CD4-positive, alpha-beta T cell treated with Interleukin-21 for 1 hour (primary cell): ENCODE measurements around the gene NYNRIN.

Experiments used
- DNase-seq: peaks from one replicate; pipeline ENCODE4 v3.0.0-alpha.2; 2020

Gene NYNRIN

DNA sequence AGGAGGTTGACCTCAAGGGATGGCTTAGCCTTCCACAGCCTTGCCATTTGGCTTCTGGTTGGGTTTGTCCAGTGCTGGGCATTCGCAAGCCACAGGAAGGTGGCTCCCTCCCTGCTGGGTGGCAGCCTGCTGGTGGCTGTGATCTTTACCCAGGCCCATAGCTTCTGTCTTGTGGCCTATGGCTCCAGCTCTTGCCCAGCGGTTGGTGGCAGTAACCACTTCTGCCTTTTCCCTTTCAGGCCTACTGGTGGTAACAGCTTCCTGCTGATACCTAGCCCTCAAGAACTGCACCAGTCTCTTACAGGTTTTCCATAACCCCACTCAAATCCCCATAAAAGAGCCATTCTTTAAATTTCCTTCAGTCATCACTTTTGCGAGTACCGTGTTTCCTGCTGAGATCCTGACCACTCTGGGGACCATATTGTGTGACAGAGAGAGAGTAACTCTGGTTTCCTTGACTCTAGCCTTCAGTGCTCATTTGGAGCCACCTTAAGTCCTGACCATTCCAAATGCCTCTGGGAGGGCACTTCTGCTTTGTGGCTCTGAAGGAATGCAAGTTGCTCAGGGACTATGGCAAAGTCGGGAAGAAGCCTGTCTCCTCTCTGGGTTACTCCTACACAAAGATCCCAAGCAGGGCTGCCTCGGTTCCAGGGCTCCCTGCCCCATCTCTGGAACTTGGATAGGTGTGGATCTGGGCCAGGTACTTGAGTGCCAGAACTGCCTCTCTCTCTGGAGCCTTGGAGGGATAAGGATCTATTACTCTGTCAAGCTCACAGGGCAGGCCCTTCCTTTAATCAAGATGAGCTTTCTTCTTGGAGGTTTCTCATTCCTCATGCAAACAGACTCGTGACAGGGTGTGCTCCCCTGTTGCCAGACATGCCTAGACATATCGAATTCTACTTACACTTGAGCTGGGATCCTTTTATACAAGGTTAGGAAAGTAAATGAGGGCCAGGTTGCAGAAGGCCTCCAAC lies 2.9 kb upstream of the NYNRIN start:
- no peak for DNase-seq

DNA sequence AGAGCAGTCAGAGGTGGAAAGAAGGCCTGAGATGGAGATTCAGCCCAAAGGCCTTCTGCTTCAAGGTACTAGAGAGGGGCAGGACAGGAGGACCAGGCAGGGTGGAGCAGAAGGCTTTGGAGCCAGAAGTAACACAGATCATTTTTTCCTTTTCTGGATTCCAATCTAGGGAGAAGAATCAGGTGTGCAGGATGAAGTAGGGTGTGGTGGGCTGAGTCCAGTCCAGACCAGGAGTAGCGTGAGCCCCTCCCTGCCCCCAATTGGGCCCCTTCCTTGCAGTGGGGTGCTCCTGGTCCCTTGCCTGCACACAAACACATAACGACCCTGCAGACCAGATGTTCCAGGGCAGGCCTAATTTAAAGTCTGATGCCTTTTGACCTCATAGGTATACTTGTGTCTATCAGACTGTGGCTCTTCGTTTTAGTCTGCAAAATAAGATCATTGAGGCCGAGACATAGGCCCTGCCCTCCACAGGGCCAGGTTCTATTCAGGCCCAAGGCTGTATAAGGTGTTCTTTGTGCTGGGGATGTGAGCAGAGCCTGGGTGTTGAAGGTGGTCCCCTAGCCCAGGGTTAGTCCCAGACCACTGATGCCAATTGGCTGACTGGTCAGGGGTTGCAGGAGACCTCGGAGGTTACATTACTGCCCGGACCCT lies 1.0 kb upstream of the NYNRIN start:
- DNase-seq, result no peak

DNA sequence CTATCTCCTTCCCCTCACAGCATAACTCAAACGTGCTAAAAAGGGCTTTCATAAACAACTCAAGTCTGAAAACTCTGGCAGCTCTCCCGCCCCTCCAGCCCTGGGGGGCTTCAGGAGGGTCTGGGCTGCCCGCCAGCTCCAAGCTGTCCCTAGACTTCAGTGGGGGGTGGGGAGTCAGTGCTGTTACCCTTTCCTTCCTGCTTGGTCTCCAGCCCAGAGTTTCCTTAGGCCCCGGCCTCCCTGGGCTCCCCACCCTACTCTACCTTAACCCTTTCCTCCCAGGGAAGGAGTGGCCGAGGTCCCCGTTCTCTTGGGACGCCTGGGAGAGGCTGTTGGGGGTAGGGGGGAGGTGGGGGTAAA lies 530 bp upstream of the NYNRIN start:
- no peak for DNase-seq

DNA sequence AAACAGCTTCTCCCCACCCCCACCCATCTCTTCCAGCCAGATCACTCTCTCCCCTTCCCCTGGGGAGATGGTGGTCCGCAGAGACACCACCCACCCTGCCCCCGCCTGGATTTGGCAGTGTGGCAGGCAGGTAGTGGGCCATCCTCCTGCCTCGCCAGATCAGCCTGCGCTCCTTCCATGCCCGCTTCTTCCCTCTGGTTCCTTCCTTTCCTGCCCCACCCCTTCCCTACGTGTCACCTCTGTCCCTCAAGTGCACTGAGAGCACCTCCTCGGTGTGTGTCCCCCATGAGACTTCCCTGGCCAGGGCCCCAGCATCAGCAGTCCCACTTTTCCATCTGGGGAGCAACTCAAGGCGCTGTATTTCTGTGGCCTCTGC lies 632 bp downstream of the NYNRIN start:
- no peak for DNase-seq

DNA sequence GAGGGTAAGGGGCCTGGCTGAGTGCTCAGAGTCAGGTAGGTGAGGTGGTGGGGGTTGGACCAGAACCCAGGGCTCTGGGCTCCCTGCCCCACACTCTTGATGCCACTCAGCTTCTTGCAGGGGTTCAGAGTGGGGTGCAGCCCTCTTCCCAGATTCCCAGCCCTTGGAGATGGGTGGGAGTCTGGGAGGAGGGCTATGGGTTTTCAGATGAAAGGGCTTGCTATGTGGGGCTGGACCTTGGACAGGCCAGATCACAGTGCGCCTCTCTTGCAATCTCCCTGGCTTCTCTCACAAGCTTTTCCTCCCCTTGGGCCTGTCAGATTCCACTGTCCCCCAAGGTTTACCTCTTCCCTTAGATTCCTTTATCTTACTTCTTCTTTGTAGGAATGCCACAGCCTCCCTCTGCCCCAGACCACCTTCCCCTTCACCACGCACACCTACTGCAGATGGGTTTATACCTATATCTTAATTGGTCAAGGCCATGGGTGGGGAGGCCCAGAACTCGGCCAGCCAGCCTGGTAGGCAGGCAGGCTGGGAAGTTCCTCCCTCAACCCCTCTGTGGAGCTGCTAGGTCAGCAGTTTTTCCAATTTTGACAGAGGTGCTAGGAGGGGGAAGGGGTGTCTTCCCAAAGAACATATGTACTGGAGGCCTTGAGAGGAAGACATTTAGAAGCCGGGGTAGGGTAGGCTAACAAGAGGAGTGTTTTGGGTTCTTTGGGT lies 1.4 kb downstream of the NYNRIN start:
- no peak for DNase-seq

DNA sequence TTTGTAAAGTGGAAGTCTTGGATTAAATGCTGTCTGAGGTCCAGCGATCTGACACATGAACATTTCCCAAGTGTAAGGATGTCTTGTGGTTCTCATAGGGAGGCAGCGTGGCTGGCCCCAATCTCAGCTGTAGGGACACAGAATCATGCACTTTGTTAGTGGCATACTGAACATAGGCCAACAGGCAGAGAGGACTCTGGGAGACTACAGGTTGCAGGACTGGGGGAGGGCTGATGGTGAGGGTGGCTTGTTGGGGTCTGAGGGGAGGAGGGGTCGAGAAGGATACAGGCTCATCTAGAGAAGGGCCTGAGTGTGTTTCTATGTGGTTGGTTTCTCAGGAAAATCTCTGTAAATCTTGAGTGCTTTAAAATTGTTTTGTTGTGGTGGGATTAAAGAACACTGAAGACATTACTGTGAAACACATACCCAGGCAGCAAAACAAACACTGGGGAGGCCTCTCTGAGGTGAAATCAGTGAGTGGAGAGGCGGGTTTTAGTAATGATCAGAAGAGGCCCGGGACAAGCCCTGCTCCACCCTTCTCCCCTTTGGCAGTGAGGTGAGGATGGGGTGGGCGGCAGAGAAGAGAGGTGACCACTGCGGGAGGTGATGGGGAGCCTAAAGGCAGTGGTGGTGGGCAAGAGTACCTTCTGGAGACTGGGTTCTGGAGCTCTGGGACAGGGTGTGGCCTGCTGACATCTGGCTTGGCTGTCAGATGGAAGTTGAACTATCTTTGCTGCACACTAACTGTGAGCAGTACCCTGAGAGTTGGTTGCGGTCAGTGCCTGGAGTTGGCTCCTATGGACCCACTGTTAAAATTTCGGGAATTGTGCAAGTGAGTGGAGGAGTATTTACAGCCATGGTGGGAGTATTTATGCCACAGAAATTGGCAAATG lies 3.3 kb downstream of the NYNRIN start:
- DNase-seq, result no peak

DNA sequence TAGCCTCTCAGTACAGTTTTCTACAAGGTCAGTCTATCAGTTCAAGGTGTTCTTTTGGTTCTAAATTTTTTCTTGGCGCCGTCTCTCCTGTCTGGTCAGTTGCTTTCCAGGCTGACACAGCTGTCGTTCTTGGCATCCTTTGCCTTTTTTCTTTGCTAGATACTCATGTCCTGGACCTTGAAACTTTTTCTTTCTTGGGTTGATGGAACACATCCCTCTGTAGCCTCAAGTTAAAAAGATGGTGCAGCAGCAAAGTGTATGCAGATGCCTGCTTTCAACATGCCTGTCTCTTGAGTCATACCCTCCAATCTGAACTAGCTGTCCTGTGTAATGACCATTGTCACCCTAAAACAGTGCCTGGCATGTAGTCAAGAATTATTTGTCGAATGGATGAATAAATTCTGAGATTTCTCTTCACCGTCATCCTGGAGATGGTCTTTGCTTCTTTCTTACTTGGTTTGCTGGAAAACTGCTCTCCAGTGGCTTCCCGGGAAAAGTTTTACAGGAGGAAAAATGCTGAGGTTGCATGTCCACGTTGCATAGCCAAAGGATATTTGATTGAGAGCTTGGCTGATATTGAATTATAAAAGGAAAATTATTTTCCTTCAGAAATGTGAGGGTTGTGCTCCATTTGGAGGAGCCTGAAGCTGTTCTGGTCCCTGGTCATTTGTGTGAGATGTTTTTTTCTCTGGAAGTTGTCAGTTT lies 4.6 kb downstream of the NYNRIN start:
- no peak for DNase-seq

DNA sequence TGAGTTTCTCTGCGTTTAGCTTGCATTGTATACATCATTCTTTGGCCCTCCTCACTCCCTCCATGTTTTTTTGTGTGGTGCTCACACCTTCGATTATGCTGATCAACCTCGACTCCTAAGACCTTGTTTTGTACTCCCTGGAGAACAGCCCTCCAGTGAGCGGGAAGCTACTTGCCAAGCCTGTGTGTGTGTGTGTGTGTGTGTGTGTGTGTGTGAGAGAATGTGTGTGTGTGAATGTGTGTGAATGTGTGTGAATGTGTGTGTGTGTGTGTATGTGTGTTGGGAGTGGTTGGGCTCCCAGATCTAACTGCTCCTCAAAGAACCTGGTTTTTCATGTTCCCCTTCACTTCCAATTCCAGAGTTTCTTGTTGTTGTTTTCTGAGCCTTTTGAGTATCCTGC lies 6.0 kb downstream of the NYNRIN start:
- no peak for DNase-seq

DNA sequence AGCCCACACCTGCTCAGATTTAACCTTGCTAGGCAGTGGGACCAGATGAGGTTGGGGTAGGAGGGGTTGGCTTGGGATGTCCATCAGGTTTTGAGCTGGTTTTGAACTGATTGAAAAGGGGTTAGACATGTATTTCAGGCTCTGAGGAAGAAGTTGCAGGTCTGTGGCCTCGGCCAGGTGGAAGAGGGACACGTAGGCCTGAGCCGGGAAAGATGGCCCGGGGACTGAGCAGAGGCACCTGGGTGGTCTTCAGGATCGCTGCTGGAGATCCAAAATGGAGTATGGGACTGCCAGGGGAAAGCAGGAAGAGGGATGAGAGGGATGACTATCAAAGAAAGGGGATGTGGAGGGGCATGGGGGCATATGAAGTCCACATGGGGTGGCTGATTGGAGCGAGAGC lies 7.6 kb downstream of the NYNRIN start:
- DNase-seq, result no peak

DNA sequence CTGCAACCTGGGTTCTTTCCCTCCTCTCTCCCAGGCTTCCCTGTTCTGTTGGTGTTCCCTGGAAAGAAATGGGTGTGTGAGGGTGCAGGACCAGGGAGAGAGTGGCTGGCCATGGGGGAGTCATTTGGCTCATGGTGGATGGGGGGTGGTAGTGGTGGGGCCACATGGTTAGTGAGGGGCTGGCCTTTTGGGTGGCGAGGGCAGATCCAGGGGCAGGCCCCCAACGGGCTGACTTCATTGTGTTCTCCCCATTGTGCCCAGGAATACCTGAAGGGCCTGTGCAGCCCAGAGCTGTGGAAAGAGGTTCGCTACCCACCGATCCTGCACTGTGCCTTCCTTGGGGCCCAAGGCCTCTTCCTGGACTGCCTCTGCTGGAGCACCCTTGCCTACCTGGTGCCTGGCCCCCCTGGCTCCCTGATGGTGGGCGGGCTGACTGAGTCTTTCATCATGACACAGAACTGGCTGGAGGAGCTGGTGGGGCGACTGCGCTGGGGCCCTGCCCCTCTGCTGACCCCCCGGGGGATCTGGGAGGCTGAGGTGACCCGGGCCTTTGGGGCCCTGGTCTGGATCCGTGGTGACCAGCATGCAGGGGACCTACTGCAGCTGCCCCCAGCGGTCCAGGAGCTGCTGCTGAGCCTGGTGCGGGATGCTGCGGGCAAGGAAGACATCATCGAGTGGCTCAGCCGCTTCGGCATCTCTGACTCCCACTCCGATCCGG lies 9.0 kb downstream of the NYNRIN start:
- no peak for DNase-seq

DNA sequence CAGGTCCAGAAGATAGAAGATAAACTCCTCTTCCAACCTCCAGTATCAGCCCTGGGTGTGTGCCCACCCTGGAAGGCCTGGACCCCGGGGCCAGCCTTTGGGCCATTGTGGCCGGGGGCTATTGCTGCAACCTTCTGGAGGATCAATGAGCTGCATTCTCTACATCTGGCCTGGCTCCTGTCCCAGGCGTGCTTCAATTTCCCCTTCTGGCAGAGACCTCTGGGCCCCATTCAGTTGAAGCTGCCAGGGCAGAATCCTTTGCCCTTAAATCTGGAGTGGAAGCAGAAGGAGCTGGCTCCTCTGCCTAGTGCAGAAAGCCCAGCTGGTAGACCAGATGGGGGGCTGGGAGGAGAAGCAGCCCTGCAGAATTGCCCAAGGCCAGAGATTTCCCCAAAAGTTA lies 10.0 kb downstream of the NYNRIN start:
- no peak for DNase-seq

DNA sequence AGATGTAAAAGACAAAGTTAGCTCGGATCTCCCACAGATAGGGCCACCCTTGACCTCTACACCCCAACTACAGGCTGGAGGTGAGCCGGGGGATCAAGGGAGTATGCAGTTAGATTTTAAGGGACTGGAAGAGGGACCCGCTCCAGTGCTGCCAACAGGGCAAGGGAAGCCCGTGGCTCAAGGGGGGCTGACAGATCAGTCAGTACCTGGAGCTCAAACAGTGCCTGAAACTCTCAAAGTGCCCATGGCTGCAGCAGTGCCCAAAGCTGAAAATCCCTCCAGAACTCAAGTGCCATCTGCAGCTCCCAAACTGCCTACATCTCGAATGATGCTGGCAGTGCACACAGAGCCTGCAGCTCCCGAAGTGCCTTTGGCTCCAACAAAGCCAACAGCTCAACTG lies 10.4 kb downstream of the NYNRIN start:
- DNase-seq, result no peak

DNA sequence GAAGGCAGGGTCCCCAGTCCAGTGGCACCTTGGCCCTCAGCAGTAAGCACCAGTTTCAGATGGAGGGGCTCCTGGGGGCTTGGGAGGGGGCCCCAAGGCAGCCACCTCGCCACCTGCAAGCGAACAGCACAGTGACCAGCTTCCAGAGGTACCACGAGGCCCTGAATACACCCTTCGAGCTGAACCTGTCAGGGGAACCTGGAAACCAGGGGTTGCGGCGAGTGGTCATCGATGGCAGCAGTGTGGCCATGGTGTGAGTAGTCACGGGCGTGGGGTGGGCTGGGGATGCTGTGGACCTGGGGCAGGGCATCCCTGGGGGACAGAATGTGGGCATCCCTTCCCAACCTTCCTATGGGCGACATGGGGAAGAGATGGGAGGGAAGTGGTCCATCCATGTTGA lies 11.2 kb downstream of the NYNRIN start:
- DNase-seq, result no peak

DNA sequence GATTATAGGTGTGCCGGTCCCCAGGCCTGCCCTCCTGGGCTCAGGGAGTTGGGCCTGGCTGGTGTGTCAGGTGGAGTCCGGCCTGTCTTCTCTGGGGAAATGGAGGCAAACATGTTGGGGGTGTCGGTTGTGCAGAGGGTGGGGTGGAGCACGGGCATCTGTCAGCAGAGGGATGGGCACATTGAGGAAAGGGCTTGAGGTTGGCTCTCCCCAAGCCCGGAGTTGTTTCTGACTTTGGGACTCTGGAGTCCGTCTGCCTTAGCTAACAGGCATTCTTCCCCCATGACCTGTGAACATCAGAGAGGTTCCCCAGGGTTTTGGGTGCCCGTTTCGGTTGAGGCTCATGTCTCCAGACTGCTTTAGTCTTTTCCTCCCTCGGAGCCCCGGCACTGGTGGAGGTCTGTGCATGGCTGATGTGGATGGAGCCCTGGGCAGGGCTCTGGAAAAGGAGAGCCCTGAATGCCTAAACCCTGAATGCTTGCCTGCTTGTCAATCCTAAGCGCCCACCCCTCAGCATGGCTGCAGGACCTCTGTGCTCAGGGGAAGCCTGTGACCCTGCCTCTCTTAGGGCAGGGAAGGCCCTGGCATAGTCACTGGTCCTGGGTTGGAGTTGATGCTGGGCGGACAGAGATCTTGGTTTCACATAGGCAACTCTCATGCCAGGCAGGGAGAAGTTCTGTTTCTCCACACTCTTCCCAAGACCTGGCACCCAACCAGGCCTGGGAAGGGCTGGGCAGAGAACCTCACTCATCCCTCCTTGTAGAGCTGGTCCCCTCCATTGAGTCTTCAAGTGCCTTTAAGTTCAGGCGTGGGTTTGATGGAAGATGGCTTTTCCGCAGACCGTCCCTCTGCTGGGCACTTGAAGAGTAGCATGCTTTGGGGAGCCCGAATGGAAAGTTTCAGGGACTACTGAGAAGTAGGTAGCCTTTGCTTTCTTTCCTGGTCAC lies 12.9 kb downstream of the NYNRIN start:
- peak; percentile 50 for DNase-seq

DNA sequence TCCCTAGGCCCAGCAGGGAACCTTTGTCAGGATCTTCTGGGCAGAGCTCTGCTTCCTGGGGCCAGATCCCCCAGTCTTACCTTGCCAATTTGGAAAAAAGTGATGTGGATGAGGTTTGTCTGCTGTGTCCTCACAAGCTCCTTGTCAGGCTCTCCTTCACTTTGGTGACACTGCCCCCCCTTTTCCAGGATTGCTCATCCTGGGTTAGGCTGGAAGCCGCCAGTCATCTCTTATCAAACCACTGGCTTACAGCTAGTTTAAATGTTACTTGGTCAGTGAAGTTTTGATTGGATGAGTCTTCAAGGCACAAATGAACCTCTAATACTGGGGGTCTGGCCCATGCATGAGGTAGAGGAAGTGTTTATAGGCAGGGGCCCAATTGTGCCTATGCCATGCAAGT lies 15.3 kb downstream of the NYNRIN start:
- no peak for DNase-seq

DNA sequence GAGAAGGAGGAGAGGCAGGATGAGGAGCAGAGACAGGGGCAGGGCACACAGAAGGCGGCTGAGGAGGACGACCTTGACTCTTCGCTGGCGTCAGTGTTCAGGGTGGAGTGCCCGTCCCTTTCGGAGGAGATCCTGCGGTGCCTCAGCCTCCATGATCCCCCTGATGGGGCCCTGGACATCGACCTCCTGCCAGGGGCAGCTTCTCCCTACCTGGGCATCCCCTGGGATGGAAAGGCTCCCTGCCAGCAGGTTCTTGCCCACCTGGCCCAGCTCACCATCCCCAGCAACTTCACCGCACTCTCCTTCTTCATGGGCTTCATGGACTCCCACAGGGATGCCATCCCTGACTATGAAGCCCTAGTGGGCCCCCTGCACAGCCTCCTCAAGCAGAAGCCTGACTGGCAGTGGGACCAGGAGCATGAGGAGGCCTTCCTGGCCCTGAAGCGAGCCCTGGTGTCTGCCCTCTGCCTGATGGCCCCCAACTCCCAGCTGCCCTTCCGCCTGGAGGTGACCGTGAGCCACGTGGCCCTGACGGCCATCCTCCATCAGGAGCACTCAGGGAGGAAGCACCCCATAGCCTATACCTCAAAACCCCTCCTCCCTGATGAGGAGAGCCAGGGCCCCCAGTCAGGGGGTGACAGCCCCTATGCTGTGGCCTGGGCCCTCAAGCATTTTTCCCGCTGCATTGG lies 16.1 kb downstream of the NYNRIN start:
- DNase-seq, result no peak

DNA sequence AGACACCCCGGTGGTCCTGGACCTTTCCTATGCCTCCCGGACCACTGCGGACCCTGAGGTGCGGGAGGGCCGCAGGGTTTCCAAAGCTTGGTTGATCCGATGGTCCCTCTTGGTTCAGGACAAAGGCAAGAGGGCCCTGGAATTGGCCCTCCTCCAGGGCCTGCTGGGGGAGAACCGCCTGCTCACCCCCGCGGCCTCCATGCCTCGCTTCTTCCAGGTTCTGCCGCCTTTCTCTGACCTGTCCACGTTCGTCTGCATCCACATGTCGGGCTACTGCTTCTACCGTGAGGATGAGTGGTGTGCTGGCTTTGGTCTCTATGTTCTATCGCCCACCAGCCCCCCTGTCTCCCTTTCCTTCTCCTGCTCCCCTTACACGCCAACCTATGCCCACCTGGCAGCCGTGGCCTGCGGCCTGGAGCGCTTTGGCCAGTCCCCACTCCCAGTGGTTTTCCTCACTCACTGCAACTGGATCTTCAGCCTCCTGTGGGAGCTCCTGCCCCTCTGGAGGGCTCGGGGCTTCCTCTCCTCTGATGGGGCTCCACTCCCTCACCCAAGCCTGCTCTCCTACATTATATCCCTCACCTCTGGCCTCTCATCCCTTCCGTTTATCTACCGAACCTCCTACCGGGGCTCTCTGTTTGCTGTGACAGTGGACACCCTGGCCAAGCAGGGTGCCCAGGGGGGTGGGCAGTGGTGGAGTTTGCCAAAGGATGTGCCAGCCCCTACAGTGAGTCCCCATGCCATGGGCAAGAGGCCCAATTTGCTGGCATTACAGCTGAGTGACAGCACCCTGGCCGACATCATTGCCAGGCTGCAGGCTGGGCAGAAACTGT lies 16.8 kb downstream of the NYNRIN start:
- DNase-seq, result no peak

DNA sequence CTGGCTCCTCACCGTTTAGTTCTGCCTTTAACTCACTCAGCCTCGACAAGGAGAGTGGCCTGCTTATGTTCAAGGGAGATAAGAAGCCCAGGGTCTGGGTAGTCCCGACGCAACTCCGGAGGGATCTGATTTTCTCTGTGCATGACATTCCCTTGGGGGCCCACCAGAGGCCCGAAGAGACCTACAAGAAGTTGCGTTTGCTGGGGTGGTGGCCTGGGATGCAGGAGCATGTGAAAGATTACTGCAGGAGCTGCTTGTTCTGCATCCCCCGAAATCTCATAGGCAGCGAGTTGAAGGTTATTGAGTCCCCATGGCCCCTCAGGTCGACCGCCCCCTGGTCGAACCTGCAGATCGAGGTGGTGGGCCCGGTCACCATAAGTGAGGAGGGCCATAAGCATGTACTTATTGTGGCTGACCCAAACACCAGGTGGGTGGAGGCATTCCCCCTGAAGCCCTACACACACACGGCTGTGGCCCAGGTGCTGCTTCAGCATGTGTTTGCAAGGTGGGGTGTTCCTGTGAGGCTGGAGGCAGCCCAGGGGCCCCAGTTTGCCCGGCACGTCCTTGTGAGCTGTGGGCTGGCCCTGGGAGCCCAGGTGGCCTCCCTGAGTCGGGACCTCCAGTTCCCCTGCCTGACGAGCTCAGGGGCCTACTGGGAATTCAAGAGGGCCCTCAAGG lies 17.6 kb downstream of the NYNRIN start:
- DNase-seq, result no peak
